Left forelimb (tissue), 1 donor: ENCODE measurements around the gene STK32B.
"Not testable (repeated sequence)": the region's sequence is repeated elsewhere in the genome, so short reads cannot be mapped to it uniquely, and the experiment has no call there.

Experiments used
- DNase-seq: peaks from one replicate; pipeline ENCODE4 v3.0.0-alpha.2; 2018; ENCODE audit warnings: low spot score

The STK32B gene

GRCh38 chr4:5160668-5161067 is 109.4 kb downstream of the STK32B start:
- no peak for DNase-seq

DNA sequence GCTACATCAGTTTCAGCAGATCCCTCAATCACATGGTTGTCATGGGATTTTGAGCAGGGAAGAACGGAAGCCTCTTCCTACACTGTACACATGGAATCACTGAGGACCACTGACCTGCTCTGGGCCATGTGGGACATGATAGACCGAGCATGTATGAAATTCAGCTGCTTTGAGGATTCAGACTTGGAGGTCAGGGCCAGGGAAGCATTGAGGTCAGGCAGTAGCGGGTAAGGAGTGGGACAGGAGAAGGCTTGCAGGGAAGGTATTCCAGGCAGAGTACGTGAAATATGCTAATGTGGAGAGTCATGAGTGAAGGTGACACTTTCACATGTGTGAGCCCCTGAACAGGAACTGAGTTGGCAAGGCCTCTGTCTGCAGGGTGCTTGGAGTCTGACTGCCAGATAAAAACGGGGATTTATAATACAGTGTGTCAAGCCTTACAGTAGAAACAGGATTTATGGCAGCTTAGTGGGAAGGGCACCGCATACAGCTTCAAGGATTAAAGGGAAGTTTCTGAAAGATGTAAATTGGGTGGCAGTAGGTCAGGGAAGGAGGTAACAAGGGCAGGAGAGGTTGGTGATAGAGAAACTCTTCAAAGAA is 111.7 kb downstream of the STK32B start:
- DNase-seq: no peak

DNA sequence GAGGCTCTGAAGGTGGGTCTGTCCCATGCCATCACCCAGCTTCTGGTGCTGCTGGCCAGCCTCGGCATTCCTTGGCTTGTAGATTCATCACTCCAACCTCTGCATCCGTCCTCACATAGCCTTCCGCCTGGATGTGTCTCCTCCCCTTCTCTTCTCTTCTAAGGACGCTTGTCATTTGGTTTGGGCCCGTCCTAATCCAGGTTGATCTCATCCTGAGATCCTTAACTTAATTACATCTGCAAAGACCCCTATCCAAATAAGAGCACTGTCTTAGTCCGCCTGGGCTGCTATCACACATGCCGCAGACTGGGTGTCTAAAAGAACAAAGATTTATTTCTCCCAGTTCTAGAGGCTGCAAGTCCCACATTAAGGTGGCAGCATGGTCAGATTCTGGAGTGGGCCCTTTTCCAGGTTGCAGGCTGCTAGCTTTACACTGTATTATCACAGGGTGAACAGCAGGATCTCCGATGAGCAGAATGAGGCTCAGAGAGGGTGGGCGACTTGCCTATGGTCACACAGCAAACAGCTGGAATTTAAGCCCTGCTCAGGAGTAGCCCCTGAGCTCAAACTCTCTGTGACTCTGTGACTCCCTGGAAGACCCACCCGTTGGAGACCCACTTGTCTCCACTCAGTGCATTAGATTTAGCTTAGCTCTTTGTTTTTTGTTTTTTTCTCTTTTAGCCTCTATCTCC is 113.1 kb downstream of the STK32B start:
- no peak for DNase-seq

DNA sequence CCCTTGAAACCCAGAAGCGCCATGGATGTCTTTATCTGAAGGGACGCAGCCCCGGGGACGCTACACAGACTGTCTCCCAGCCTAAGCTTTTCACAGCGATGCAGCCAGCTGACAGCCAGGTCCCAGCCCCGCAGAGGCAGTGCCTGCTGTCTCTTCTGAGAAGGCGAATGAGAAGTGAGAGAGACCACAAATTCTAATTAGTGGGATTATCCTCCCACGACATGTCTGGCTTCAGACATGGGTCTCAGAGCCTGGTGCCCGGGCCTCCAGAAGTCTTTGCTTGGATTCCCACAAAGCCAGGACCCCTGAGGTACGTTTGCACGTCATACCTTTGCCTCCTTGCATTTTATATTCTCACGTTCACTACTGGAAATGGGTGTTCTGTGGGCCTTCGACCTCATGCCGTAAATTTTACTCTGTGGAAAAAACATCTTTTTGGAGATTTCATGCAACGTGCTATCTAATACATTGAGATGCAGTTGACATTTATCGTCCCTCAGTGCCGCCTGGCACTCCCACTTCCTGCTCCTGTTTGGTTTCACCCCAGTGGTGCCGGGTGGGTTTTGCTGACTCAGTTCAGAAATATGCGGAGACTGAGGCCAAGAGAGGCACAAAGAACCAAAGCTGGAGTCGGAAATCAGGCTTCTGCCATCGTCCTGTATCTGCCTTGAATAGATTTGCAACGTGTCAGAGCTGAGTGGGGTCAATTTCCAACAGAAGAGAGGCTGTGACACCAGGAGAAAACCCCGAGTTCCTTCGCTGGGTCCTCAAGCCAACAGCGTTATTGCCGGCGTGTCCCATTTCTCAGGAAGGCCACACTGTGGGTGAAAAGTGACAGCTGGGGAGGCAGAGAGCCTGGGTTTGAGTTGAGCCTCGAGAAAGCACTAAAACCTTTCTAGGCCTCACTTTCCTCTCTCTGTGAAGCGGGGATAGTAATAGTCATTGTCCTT is 114.4 kb downstream of the STK32B start:
- no peak for DNase-seq

- no peak for DNase-seq
These were observed 115.1 kb downstream of the STK32B start for GRCh38 chr4:5166377-5166776.

DNA sequence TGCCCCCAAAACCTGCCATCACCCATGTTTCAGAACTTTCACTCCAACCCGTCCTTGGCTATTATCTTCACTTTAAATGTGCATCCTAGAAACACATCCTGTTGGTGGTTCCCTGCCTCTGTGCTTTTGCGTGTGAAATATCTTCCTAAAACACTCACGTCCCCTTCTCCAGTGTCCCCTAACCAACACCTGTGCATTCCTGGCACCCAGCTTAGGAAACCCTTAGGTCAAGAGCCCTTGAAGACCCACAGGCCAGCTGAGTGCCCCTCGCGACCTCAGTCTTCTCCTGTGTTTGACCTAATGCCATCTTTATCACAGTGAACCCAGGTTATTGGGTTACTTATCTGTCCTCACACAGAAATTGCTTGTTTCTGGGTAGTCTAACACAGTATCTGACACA is 117.6 kb downstream of the STK32B start:
- DNase-seq: no peak

- not testable (repeated sequence) for DNase-seq
These were observed 124.6 kb downstream of the STK32B start for GRCh38 chr4:5175836-5176235.

DNA sequence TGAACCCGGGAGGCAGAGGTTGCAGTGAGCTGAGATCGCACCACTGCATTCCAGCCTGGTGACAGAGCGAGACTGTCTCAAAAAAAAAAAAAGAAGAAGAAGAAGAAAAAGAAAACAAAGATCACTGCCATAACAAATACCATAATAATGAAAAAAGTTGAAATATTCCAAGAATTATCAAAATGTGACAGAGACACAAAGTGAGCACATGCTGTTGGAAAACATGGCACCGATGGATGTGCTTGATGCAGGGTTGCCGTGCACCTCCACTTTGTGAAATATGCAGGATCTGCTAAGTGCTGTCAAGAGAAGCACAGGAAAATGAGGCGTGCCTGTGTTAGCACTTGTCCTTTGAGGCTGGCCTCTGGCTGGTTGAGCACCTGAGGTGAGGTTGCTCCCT is 133.3 kb downstream of the STK32B start:
- DNase-seq: no peak

DNA sequence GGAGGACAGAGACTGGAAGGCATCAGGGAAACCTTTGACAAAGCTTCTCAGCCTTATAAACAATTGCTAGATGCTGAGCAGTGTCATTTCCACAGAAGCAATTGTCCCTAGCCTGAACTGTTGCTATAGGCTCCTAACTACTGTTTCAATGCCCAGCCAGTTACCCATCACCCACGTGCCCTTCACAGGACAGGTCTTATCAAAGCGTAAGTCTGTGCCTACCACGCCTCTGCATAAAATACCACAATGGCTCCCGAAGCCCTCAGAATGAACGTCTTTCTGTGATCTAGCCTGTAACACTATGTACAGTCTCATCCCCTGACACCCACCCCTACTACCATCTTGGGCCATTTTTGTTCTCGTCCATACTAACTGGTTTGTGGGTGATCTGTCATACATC is 134.3 kb downstream of the STK32B start:
- DNase-seq: no peak

GRCh38 chr4:5186271-5187064 is 135.2 kb downstream of the STK32B start:
- no peak for DNase-seq

- DNase-seq: no peak
These were observed 136.8 kb downstream of the STK32B start for GRCh38 chr4:5188130-5188529.

DNA sequence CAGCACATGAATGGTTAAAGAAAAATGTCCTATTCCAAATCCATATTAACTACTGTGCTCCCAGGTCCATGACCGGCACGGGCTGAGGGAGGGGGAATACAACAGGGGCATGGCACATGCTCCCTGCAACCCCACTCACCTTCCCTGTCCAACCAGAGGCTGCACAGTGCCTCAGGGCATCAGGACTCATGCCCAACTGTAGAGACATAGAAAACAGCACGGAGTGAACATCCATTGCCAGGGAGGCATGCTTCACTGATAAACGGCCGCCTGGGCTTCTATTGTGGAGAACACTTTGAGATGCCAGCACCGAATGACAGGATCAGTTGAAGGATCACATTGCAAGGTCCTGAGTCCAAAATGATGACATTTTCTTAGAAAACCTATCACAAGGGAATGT is 140.6 kb downstream of the STK32B start:
- no peak for DNase-seq

DNA sequence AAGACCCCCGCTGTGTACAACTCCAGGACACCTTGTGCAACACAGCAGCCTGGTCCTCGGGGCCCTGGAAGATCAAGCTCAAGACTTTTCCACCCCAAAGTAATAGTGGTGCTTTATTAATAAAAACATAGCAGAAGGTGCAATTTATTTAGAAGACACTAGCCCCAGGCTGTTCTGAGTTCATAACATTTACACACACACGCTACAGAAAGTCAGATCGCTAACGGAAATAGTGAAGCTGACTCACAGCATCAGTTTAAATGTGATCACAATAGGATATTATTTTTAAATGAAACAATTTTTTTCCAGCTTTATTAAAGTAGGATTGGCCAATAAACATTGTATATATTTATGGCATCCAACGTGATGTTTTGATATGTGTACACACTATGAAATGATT is 141.0 kb downstream of the STK32B start:
- no peak for DNase-seq

- no peak for DNase-seq
These were observed 141.4 kb downstream of the STK32B start for GRCh38 chr4:5192678-5193077.

- no peak for DNase-seq
These were observed 147.6 kb downstream of the STK32B start for GRCh38 chr4:5198656-5199541.

DNA sequence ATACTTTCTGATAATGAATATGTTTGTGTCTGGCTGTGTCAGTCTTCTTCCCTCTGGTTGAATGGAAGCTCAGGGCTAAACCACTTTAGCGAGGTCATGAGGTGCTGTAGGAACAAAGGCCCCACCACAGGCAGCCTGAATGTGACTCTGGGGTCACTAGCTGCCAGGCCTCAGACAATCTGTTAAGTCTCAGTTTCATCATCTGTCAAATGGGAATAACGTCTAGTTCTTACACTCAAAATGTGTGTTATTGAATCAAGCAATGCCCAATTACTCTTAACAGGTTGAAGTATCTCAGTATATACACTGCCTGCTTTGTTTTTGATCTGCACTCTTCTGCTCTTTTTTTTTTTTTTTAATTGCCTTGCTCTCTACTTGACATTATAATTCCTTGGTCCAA is 148.6 kb downstream of the STK32B start:
- no peak for DNase-seq

DNA sequence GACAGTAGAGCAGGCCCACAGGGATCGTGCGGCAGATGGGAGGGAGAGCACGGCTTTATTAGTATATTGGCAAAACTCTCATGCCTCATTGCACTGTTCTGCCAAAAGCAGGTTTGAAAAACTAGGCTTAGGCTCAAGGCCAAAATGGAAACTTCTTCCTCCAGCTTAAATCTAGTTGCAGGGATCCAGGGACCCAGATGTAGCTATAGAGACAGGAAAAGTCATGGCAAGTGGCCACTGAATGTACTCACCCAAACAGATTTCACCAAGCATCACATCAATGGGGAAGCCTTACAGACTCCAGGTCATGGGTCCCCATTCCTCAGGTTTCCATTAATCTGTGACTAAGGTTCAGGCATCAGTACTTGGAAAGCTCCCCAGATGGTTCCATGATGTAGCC is 149.2 kb downstream of the STK32B start:
- no peak for DNase-seq

DNA sequence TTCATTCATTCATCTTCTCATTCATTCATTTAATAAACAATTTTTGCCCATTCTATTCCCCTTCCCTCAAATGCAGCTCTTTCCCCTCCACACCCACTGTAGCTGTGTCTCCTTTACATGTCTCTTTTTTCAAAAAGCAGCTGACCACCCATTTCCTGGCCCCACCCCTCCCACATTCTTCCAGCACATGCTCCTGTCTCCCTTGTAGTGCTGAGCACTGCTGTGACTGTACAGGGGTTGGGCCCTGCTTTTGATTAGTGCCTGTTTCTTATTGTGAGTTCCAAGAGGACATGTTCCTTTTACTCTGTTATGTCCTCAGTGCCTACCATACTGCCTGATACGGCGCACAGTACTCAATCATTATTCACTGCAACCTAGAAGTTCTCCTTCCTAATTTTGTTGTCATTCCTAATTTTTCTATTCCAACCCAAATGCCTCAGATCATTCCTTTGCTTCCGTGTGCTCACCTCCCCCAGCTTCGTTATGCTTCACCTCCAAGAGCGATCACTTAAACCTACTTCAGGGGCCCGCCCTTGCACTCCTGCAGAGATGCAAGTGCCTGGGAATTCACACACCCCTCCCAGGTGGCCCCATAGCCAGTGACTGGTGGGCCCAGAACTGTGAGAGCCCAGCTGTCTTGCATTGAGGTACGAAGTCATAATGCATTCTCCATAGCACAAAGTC is 152.2 kb downstream of the STK32B start:
- no peak for DNase-seq

GRCh38 chr4:5203993-5204310 is 152.7 kb downstream of the STK32B start:
- DNase-seq: no peak

DNA sequence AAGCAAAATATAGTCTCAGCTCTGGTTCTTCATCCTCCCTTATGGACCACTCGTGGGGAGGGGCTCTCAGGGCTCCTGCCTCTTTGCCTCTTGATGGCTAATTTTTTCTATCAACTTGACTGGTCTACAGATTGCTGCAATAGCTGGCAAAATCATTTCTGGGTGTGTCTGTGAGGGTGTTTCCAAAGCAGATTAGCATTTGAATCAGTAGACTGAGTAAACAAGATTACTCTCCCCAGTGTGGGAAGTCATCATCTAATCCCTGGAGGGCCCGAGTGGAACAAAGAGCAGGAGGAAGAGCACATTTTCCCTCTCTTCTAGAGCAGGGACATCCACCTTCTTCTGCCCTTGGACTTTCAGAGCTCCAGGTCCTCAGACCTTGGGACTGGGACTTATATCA is 153.5 kb downstream of the STK32B start:
- no peak for DNase-seq
